Mammary epithelial cell (primary cell): ENCODE measurements around the gene ERBB2.

Source experiments
- EZH2 ChIP-seq: IDR thresholded peaks from 2 replicates; pipeline ENCODE4 v1.6.1; 2012; ENCODE audit warnings: low read length, inconsistent platforms, borderline replicate concordance
- TF ChIP-seq, protein P1 (sequence below), 2 donors: IDR thresholded peaks in 1 of 2; conservative IDR thresholded peaks in 1 of 2; 2 replicates each; pipeline ENCODE4 v1.5.1; 2011 to 2012; ENCODE audit warnings: inconsistent platforms in 2 of 2, low read length in 2 of 2, mild to moderate bottlenecking in 2 of 2, control low read depth in 1 of 2, low read depth in 1 of 2; ENCODE audit not compliant: insufficient read depth in 1 of 2; ENCODE audit errors: extremely low read depth in 1 of 2

GRCh38 chr17:39652587-39653315 lies 47.1 kb upstream of the ERBB2 start:
- TF ChIP-seq, protein P1, sequence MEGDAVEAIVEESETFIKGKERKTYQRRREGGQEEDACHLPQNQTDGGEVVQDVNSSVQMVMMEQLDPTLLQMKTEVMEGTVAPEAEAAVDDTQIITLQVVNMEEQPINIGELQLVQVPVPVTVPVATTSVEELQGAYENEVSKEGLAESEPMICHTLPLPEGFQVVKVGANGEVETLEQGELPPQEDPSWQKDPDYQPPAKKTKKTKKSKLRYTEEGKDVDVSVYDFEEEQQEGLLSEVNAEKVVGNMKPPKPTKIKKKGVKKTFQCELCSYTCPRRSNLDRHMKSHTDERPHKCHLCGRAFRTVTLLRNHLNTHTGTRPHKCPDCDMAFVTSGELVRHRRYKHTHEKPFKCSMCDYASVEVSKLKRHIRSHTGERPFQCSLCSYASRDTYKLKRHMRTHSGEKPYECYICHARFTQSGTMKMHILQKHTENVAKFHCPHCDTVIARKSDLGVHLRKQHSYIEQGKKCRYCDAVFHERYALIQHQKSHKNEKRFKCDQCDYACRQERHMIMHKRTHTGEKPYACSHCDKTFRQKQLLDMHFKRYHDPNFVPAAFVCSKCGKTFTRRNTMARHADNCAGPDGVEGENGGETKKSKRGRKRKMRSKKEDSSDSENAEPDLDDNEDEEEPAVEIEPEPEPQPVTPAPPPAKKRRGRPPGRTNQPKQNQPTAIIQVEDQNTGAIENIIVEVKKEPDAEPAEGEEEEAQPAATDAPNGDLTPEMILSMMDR (conservative IDR thresholded peaks at IDR 0.05 in 1 of 2, IDR thresholded peaks at IDR 0.05 in 1 of 2; ENCODE audit: extremely low read depth in 1 of 2, insufficient read depth in 1 of 2, low read depth in 1 of 2, low read length in 2 of 2), result no peak
- no peak for TF ChIP-seq EZH2
